ENCODE data around the gene LCK. TPM values are rescaled to one million over a fixed set of nuclear protein-coding genes. Genes with fewer than 3 reads are reported as not detected.
A peak's percentile ranks its signal among the peaks of the same experiment; 100 is the strongest.

Gene LCK
- total RNA-seq, 2 donors from 2014 or later, result 1.8 to 4.4 TPM

DNA sequence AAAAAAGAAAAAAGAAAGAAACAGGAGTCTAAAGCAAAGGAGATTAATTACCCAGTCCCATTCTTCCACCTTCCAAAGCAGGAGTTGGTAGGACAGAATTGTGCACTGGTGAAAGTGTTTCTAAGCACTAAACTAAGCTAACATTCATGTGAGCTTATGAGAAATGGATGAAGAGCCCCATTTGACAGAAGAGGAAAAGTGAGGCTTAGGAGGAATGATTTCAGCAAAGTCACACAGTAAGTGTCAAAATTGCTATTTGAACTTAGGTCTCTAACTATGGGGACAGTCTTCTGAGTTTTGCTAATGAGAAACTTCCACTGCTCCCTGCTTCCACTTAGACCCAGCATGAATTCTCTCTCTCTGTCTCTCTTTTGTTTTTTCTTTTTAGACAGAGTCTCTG lies 18.7 kb downstream of the LCK start:
- Histone ChIP-seq H3K4me1 (ENCODE audit: control insufficient read depth, insufficient read depth, low read length) (no peaks in the 10 kb centered on the region), H3K4me3 (ENCODE audit: low read length) (no peak overlapping the region), H3K27ac (ENCODE audit: low read depth, low read length) (no peak overlapping the region), H3K27me3 (ENCODE audit: control insufficient read depth, insufficient read depth, low read length, poor library complexity, severe bottlenecking) (no peaks in the 10 kb centered on the region), H3K9ac (ENCODE audit: extremely low read depth, low read length, poor library complexity, severe bottlenecking) (no peak overlapping the region), H3K9me3 (ENCODE audit: control insufficient read depth, low read length) (no peaks in the 10 kb centered on the region), H3K36me3 (ENCODE audit: control insufficient read depth, insufficient read depth, low read length) (no peaks in the 10 kb centered on the region)
- peaks cover 13% of the 10 kb centered on the region for H3K4me1 Mint-ChIP-seq
- TF ChIP-seq CTCF (conservative IDR thresholded peaks at IDR 0.05), result no peak
- no peaks in the 10 kb centered on the region for H3K9me3 Mint-ChIP-seq
- no peak overlapping the region for H3K4me3 Mint-ChIP-seq
- H3K36me3 Mint-ChIP-seq (ENCODE audit: low read depth), result no peaks in the 10 kb centered on the region
- peaks cover 7% of the 10 kb centered on the region for H3K27me3 Mint-ChIP-seq (ENCODE audit: insufficient read depth)
- DNase-seq, result no peak
- no peak overlapping the region for H3K27ac Mint-ChIP-seq

DNA sequence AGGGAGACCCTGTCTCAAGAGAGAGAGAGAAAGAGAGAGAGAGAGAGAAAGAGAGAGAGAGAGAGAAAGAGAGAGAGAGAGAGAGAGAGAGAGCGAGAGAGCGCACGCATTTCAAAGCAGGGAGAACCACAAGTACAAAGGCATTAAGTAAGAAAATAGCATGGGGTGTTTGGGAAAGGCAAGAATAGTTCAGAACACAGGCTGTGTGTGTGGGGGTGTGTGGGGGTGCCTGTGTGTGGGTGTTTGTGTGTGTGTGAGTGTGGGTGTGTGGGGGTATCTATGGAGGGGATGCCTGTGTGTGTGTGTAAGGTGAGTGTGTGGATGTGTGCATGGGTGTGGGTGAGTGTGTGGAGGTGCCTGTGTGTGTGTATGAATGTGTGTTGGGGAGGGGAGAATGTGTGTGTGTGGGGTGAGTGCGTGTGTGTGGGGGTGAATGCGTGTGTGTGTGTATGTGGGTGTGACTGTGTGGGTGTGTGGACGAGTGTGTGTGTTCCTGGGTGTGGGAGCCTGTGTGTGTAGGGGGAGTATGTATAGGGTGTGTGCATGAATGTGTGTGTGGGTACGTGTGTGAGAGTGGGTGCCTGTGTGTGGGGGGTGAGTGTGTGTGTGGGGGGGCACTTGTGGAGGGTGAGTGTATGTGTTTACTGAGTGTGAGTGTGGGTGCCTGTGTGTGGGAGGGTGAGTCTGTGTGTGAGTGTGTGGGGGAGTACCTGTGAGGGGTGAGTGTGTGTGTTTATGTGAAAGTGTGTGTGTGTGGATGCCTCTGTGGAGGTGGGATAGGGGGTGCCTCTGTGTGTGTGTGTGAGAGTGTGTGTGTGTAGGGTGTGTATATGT lies 21.7 kb downstream of the LCK start:
- Mint-ChIP-seq H3K4me3 (no peak overlapping the region), H3K27me3 (ENCODE audit: insufficient read depth) (peaks cover 23% of the 10 kb centered on the region)

DNA sequence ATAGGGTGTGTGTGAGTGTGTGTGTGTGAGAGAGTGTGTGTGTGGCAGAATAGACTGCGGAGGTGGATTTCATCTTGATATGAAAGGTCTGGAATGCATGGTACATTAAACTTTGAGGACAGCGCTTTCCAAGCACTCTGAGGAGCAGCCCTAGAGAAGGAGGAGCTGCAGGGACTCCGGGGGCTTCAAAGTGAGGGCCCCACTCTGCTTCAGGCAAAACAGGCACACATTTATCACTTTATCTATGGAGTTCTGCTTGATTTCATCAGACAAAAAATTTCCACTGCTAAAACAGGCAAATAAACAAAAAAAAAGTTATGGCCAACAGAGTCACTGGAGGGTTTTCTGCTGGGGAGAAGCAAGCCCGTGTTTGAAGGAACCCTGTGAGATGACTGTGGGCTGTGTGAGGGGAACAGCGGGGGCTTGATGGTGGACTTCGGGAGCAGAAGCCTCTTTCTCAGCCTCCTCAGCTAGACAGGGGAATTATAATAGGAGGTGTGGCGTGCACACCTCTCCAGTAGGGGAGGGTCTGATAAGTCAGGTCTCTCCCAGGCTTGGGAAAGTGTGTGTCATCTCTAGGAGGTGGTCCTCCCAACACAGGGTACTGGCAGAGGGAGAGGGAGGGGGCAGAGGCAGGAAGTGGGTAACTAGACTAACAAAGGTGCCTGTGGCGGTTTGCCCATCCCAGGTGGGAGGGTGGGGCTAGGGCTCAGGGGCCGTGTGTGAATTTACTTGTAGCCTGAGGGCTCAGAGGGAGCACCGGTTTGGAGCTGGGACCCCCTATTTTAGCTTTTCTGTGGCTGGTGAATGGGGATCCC lies 22.5 kb downstream of the LCK start:
- H3K36me3 Mint-ChIP-seq (ENCODE audit: low read depth), result no peaks in the 10 kb centered on the region
- H3K4me1 ChIP-seq (ENCODE audit: control insufficient read depth, insufficient read depth, low read length), result no peaks in the 10 kb centered on the region
- TF ChIP-seq CTCF (conservative IDR thresholded peaks at IDR 0.05), result no peak
- H3K27me3 ChIP-seq (ENCODE audit: control insufficient read depth, insufficient read depth, low read length, poor library complexity, severe bottlenecking), result no peaks in the 10 kb centered on the region
- peak; percentile 92 for DNase-seq
- no peak overlapping the region for H3K27ac ChIP-seq (ENCODE audit: low read depth, low read length)
- H3K4me1 Mint-ChIP-seq, result peaks cover 15% of the 10 kb centered on the region
- H3K4me3 Mint-ChIP-seq, result peak overlapping the region; percentile 12
- no peak overlapping the region for H3K27ac Mint-ChIP-seq
- H3K36me3 ChIP-seq (ENCODE audit: control insufficient read depth, insufficient read depth, low read length), result no peaks in the 10 kb centered on the region
- no peaks in the 10 kb centered on the region for H3K9me3 ChIP-seq (ENCODE audit: control insufficient read depth, low read length)
- WGBS, 2 experiments (ENCODE audit: insufficient coverage in 1 of 2, insufficient read length in 1 of 2), result 62 to 69% methylated on average over 5 to 10 of the region's 10 CpGs
- no peak overlapping the region for H3K9ac ChIP-seq (ENCODE audit: extremely low read depth, low read length, poor library complexity, severe bottlenecking)
- H3K27me3 Mint-ChIP-seq (ENCODE audit: insufficient read depth), result peaks cover 23% of the 10 kb centered on the region
- no peak overlapping the region for H3K4me3 ChIP-seq (ENCODE audit: low read length)
- no peaks in the 10 kb centered on the region for H3K9me3 Mint-ChIP-seq

More for the DNA sequence above, 21.7 kb downstream of the LCK start:
- no peak overlapping the region for H3K27ac ChIP-seq (ENCODE audit: low read depth, low read length)
- no peaks in the 10 kb centered on the region for H3K9me3 ChIP-seq (ENCODE audit: control insufficient read depth, low read length)
- Mint-ChIP-seq H3K4me1 (peaks cover 15% of the 10 kb centered on the region), H3K27ac (no peak overlapping the region), H3K36me3 (ENCODE audit: low read depth) (no peaks in the 10 kb centered on the region), H3K9me3 (no peaks in the 10 kb centered on the region)
- no peaks in the 10 kb centered on the region for H3K4me1 ChIP-seq (ENCODE audit: control insufficient read depth, insufficient read depth, low read length)
- no peak for TF ChIP-seq CTCF (conservative IDR thresholded peaks at IDR 0.05)
- WGBS, 2 experiments (ENCODE audit: insufficient coverage in 1 of 2, insufficient read length in 1 of 2), result 93% methylated on average over 7 of the region's 7 CpGs; no CpG with 5 or more reads in 1 of the 2 experiments
- H3K36me3 ChIP-seq (ENCODE audit: control insufficient read depth, insufficient read depth, low read length), result no peaks in the 10 kb centered on the region
- no peak overlapping the region for H3K4me3 ChIP-seq (ENCODE audit: low read length)
- H3K9ac ChIP-seq (ENCODE audit: extremely low read depth, low read length, poor library complexity, severe bottlenecking), result no peak overlapping the region
- DNase-seq, result no peak
- H3K27me3 ChIP-seq (ENCODE audit: control insufficient read depth, insufficient read depth, low read length, poor library complexity, severe bottlenecking), result no peaks in the 10 kb centered on the region

Measured in endodermal cell (in vitro differentiated cells).